K562 (cell line): ENCODE data around the gene CHD1L. TPM values are rescaled to one million over a fixed set of nuclear protein-coding genes. Genes with fewer than 3 reads are reported as not detected.

Experiments used
- ATAC-seq: fragments of 200-7000 bp; cut with Tn5 transposase; 3 replicates; pipeline ENCODE4 v1.9.1; 2020; ENCODE audit warnings: moderate library complexity
- BruUV-seq: library from RNA; stranded (reverse); fragments of 400-500 nt; replicated peaks from 2 replicates; lab custom pipeline; 2021; lab: Mats Ljungman, UMichigan
- CTCF ChIA-PET: fragments of 300-600 bp; formaldehyde crosslinking; extraction: SDS; loops from one replicate; lab custom pipeline; 2021; ENCODE audit warnings: low intra/inter-chr PET ratio; lab: Yijun Ruan, JAX
- POLR2A ChIA-PET: fragments of 300-600, 350-650 bp; sonication (Branson Sonifier 250); formaldehyde crosslinking; extraction: SDS; loops from one replicate; lab custom pipeline; 2021; ENCODE audit warnings: antibody characterized with exemption, inconsistent platforms; lab: Yijun Ruan, JAX
- DNase-seq, 4 experiments: peaks; one replicate each; pipeline versions ENCODE4 v3.0.0 to v3.0.0-alpha.2; 2011 to 2018; ENCODE audit warnings: low spot score in 3 of 4, mixed read lengths in 3 of 4; ENCODE audit errors: extremely low read depth in 1 of 4
- FAIRE-seq: peaks from 2 replicates; lab custom pipeline; 2011; peaks lifted over from hg19 to GRCh38; lab: Jason Lieb, UNC
- H2AFZ ChIP-seq: 2 replicates; pipeline ENCODE4 v1.6.0; 2011; ENCODE audit warnings: low read depth, low read length, control low read depth, inconsistent platforms
- H3K27ac ChIP-seq: fragments of 200-600 bp; 3 replicates; pipeline ENCODE4 v1.8.0; 2011; ENCODE audit warnings: low read depth, mild to moderate bottlenecking, control low read depth, inconsistent platforms, low read length, moderate library complexity, mixed read lengths; ENCODE audit errors: extremely low read depth
- H3K27me3 ChIP-seq, 2 experiments: fragments of 300-600 bp in 1 of 2; 2 replicates in 1 of 2; 3 replicates in 1 of 2; pipeline versions ENCODE4 v1.6.0 to v1.8.0; 2011; ENCODE audit warnings: inconsistent platforms in 2 of 2, low read length in 2 of 2, mild to moderate bottlenecking in 1 of 2, mixed read lengths in 1 of 2, moderate library complexity in 1 of 2; ENCODE audit not compliant: control insufficient read depth in 2 of 2, insufficient read depth in 2 of 2
- H3K36me3 ChIP-seq: fragments of 300-600 bp; 3 replicates; pipeline ENCODE4 v1.8.0; 2011; ENCODE audit warnings: mild to moderate bottlenecking, low read length, inconsistent platforms; ENCODE audit not compliant: control insufficient read depth, insufficient read depth
- H3K4me1 ChIP-seq, 2 experiments: fragments of 200-600 bp in 1 of 2; replicated peaks in 1 of 2; 2 replicates in 1 of 2; 3 replicates in 1 of 2; pipeline versions ENCODE4 v1.5.1 to v1.8.0; 2011; ENCODE audit warnings: inconsistent platforms in 2 of 2, low read length in 2 of 2, mild to moderate bottlenecking in 1 of 2, mixed read lengths in 1 of 2, moderate library complexity in 1 of 2; ENCODE audit not compliant: control insufficient read depth in 2 of 2, insufficient read depth in 2 of 2
- H3K4me2 ChIP-seq: 2 replicates; pipeline ENCODE4 v1.6.1; 2011; ENCODE audit warnings: low read length, control low read depth, inconsistent platforms, mixed read lengths; ENCODE audit not compliant: insufficient read depth
- H3K4me3 ChIP-seq: fragments of 200-600 bp; sonication (generic), shearing (Covaris generic); 2 replicates; pipeline ENCODE4 v1.5.1; 2016; ENCODE audit warnings: control low read depth, inconsistent platforms
- H3K79me2 ChIP-seq: fragments of 200-600 bp; 3 replicates; pipeline ENCODE4 v1.8.0; 2011; ENCODE audit warnings: low read length, inconsistent platforms; ENCODE audit not compliant: control insufficient read depth, insufficient read depth
- H3K9ac ChIP-seq, 2 experiments: 2 replicates each; pipeline versions ENCODE4 v1.6.0 to v1.6.1; 2011; ENCODE audit warnings: low read depth in 2 of 2, low read length in 2 of 2, control low read depth in 1 of 2, inconsistent platforms in 1 of 2, mild to moderate bottlenecking in 1 of 2, mixed read lengths in 1 of 2; ENCODE audit not compliant: insufficient read depth in 1 of 2
- H3K9me1 ChIP-seq: one replicate; pipeline ENCODE4 v1.6.0; 2011; ENCODE audit warnings: inconsistent platforms, mild to moderate bottlenecking, low read length, moderate library complexity; ENCODE audit not compliant: control insufficient read depth, insufficient read depth
- H3K9me3 ChIP-seq: replicated peaks from 2 replicates; pipeline ENCODE4 v1.5.1; 2011; ENCODE audit warnings: low read depth, low read length, inconsistent platforms; ENCODE audit not compliant: control insufficient read depth, insufficient read depth
- H4K20me1 ChIP-seq: replicated peaks from 2 replicates; pipeline ENCODE4 v1.6.1; 2011; ENCODE audit warnings: low read length, inconsistent platforms, mixed read lengths; ENCODE audit not compliant: control insufficient read depth, insufficient read depth
- CEBPB ChIP-seq: fragments of 450-650 bp; IDR thresholded peaks from 2 replicates; pipeline ENCODE4 v1.6.1; 2016; ENCODE audit warnings: missing genetic modification characterization, missing compliant biosample characterization
- ETV6 ChIP-seq, 3 experiments: fragments of 150-350 bp in 1 of 3; sonication (generic) in 1 of 3; formaldehyde crosslinking in 1 of 3; IDR thresholded peaks; 2 replicates each; pipeline versions ENCODE4 v1.6.1 to v1.8.0; 2014 to 2022; ENCODE audit warnings: borderline replicate concordance in 2 of 3, low read depth in 2 of 3, antibody characterized with exemption in 1 of 3, low read length in 1 of 3, mild to moderate bottlenecking in 1 of 3, missing genetic modification reagents in 1 of 3
- ILK ChIP-seq: fragments of 450-650 bp; IDR thresholded peaks from 2 replicates; pipeline ENCODE4 v1.6.1; 2016; ENCODE audit warnings: missing genetic modification characterization, low read depth, mild to moderate bottlenecking, missing compliant biosample characterization, moderate library complexity, borderline replicate concordance
- KDM5B ChIP-seq: fragments of 200-600 bp; sonication (generic); IDR thresholded peaks from 2 replicates; pipeline ENCODE4 v1.6.1; 2012; ENCODE audit warnings: low read depth, mild to moderate bottlenecking, moderate library complexity, low read length, control low read depth, inconsistent platforms; ENCODE audit not compliant: insufficient replicate concordance
- NCOA1 ChIP-seq: fragments of 450-650 bp; IDR thresholded peaks from 2 replicates; pipeline ENCODE4 v1.6.1; 2016; ENCODE audit warnings: low read depth
- PBX2 ChIP-seq, 2 experiments: IDR thresholded peaks in 1 of 2; conservative IDR thresholded peaks in 1 of 2; 2 replicates each; pipeline ENCODE4 v1.6.1; 2016; ENCODE audit warnings: low read depth in 2 of 2, mild to moderate bottlenecking in 1 of 2, missing compliant biosample characterization in 1 of 2, missing genetic modification characterization in 1 of 2, moderate library complexity in 1 of 2
- TCF7 ChIP-seq: sonication (generic); IDR thresholded peaks from 2 replicates; pipeline ENCODE4 v1.6.1; 2016; ENCODE audit warnings: antibody characterized with exemption, borderline replicate concordance
- TRIM24 ChIP-seq, 2 experiments: fragments of 450-650 bp; IDR thresholded peaks; 2 replicates each; pipeline ENCODE4 v1.6.1; 2016
- WHSC1 ChIP-seq: IDR thresholded peaks from one replicate; pipeline ENCODE4 v1.6.1; 2012; ENCODE audit warnings: low read length, control low read depth, inconsistent platforms
- ZNF431 ChIP-seq: sonication (generic); formaldehyde crosslinking; IDR thresholded peaks from 2 replicates; pipeline ENCODE4 v1.8.0; 2022; ENCODE audit warnings: mild to moderate bottlenecking, missing genetic modification reagents
- ZSCAN29 ChIP-seq: fragments of 450-650 bp; IDR thresholded peaks from 2 replicates; pipeline ENCODE4 v1.6.1; 2017
- WGBS: fragments of 100-300 bp; shearing (Covaris generic); methylation state at CpG from one replicate; pipeline ENCODE4 v1.1.6; 2016; ENCODE audit warnings: low coverage, mixed read lengths; ENCODE audit not compliant: insufficient coverage; ENCODE audit errors: missing lambda C conversion rate; 5-methylcytosine and 5-hydroxymethylcytosine counted together
- in situ Hi-C: fragments of 300-500 bp; cut with MboI; formaldehyde crosslinking; loops from 4 replicates; pipeline ENCODE4 v1.15.0; 2018; ENCODE audit warnings: inconsistent platforms, mixed read lengths
- intact Hi-C: fragments of 100-400 bp; cut with micrococcal nuclease; formaldehyde crosslinking; loops from 2 replicates; pipeline ENCODE4 v1.14.2; 2022
- polyA plus RNA-seq, 8 experiments: library from polyadenylated mRNA; depleted of rRNA in 4 of 8; stranded (reverse) in 5 of 8; unstranded in 3 of 8; fragments of >200 nt; fragmentation: Nextera tagmentation in 2 of 8; fragmentation: Illumina TruSeq in 1 of 8; extraction: Ambion mirVana in 2 of 8; extraction: Trizol in 1 of 8; gene quantifications; 2 replicates each; pipeline versions ENCODE4 v1.2.1 to v1.2.3, GENCODE V29; 2011 to 2014; ENCODE audit warnings: inconsistent platforms in 1 of 8, missing spikeins in 1 of 8
- total RNA-seq, 7 experiments: library from RNA; depleted of rRNA in 6 of 7; stranded (reverse); fragments of >200 nt in 6 of 7; fragmentation: Illumina TruSeq in 2 of 7; extraction: Trizol in 2 of 7; gene quantifications; 2 replicates each; pipeline versions ENCODE4 v1.2.1 to v1.2.3, GENCODE V29; 2011 to 2021; ENCODE audit warnings: low replicate concordance in 1 of 7

The CHD1L gene
- total and polyA plus RNA-seq, 9 of the 15 experiments (the other 6 are each of a cell fraction or from before 2014, with no cell fraction given): 25.0 to 93.3 (median 59.1) TPM

GRCh38 chr1:147218606-147219005 lies 23.9 kb upstream of the CHD1L start:
- Histone ChIP-seq H3K36me3 (no peaks in the 10 kb centered on the region), H3K27ac (no peak overlapping the region), H3K79me2 (no peaks in the 10 kb centered on the region), H3K4me3 (no peak overlapping the region), H3K4me1 (no peaks in the 10 kb centered on the region), H3K4me2 (no peak overlapping the region), H3K27me3 (peaks cover 6 to 20% of the 10 kb centered on the region in 2 experiments; a peak in 4 of 5 replicates), H4K20me1 (no peaks in the 10 kb centered on the region), H2AFZ (no peak overlapping the region), H3K9me1 (no peaks in the 10 kb centered on the region), H3K9me3 (no peaks in the 10 kb centered on the region), H3K9ac (no peak overlapping the region)
- BruUV-seq: no TSS peak
- POLR2A ChIA-PET: no interaction called here
- 2% methylated on average over 3 of the region's 3 CpGs for WGBS
- in situ Hi-C loops (no loop called here), intact Hi-C loops (no loop called here)
- CTCF ChIA-PET: no interaction called here
- ATAC-seq (no peak), DNase-seq (no peak), FAIRE-seq (no peak)
- TF ChIP-seq CEBPB (peak; percentile 38; the same call in 1 of the 2 replicates), ETV6 (IDR thresholded peaks at IDR 0.05; ENCODE audit: borderline replicate concordance in 1 of 2, low read depth in 2 of 2, low read length in 1 of 2) (no peak), ETV6 (CRISPR knock-in tag; IDR thresholded peaks at IDR 0.05; ENCODE audit: borderline replicate concordance) (no peak)

- no peak for ATAC-seq
- H3K9me1 ChIP-seq: no peaks in the 10 kb centered on the region
- H3K9ac ChIP-seq: no peak overlapping the region
- in situ Hi-C loops: no loop called here
- ChIA-PET POLR2A (interaction anchor here (0.6 to 2.0 kb wide), 3 partner anchors 18 to 139 kb away, joined by 3 to 9 read pairs (median 4); partner anchors contain the start of gene CHD1L), CTCF (no interaction called here)
- no peak for DNase-seq
- H3K4me3 ChIP-seq: no peak overlapping the region
- H3K9me3 ChIP-seq: no peaks in the 10 kb centered on the region
- no peaks in the 10 kb centered on the region for H4K20me1 ChIP-seq
- H3K4me1 ChIP-seq: peaks cover 2 to 3% of the 10 kb centered on the region in 2 experiments; a peak in 1 of 5 replicates
- H3K79me2 ChIP-seq: no peaks in the 10 kb centered on the region
- no peak overlapping the region for H3K4me2 ChIP-seq
- no peak for FAIRE-seq
- peaks cover 6 to 15% of the 10 kb centered on the region in 2 experiments; a peak in 4 of 5 replicates for H3K27me3 ChIP-seq
- no peak overlapping the region for H3K27ac ChIP-seq
- no TSS peak for BruUV-seq
- no peaks in the 10 kb centered on the region for H3K36me3 ChIP-seq
- 37% methylated on average over 13 of the region's 14 CpGs for WGBS
- no peak overlapping the region for H2AFZ ChIP-seq
- intact Hi-C loops: no loop called here
- TF ChIP-seq WHSC1 (no peak), ZNF431 (CRISPR knock-in tag) (no peak), TRIM24 (IDR thresholded peaks at IDR 0.05) (no peak), TCF7 (no peak), ILK (no peak), KDM5B (no peak), PBX2 (CRISPR knock-in tag; IDR thresholded peaks at IDR 0.05; ENCODE audit: low read depth) (no peak), PBX2 (tag; conservative IDR thresholded peaks at IDR 0.05; ENCODE audit: low read depth) (no peak), ZSCAN29 (no peak), NCOA1 (no peak)
Observed at GRCh38 chr1:147223740-147224615, 18.5 kb upstream of the CHD1L start.
